ENCODE data around the gene E2F6. TPM values are rescaled to one million over a fixed set of nuclear protein-coding genes. Genes with fewer than 3 reads are reported as not detected.

Gene E2F6
- total and polyA plus RNA-seq, 9 of the 15 experiments (the other 6 are each of a cell fraction or from before 2014, with no cell fraction given) = 13.6 to 33.9 (median 26.1) TPM

DNA sequence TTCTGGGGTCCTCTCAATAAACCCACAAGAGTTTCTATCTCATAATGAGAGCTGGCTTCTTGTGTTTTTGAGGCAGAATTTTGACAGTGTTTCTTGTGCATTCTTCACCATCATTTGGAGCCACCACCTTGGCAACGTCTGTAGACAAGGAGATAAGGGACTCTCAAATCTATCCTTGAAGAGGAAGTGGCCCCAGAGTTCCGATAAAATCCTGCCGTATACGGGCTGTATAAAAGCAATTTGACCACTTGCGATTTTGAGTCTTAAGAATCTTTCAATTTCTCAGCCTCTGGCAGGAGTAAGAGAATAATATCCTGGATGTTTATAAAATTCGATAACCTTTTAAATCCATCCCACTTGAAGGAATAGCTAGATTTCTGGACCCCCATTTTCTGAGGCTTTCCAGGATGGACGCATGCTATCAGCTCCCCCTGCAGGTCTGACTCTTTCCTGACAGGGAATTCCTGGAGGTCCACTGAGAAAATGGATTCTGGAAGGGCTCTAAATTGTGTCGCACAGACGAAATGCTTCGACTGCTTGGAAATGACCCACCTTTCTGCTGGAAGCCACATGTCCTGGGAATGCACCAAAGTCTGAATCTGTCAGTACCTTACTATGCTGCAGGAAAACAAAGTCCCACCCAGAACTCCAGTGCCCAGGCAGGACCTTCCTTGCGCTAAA lies 54.1 kb downstream of the E2F6 start (continued):
- TF ChIP-seq SP2 (IDR thresholded peaks at IDR 0.05; ENCODE audit: extremely low read depth, low read depth, low read length, poor library complexity, severe bottlenecking) (no peak), RAD51 (IDR thresholded peaks at IDR 0.05; ENCODE audit: borderline replicate concordance, low read depth) (no peak), CAMTA2 (CRISPR knock-in tag; conservative IDR thresholded peaks at IDR 0.05) (no peak), NFRKB (IDR thresholded peaks at IDR 0.05; ENCODE audit: low read depth) (no peak), U2AF2 (optimal IDR thresholded peaks at IDR 0.05; ENCODE audit: low read depth, low read length) (no peak), CXXC5 (CRISPR knock-in tag; IDR thresholded peaks at IDR 0.05) (peak; percentile 40; the same call in 1 of the 2 replicates), TCF3 (CRISPR knock-in tag; IDR thresholded peaks at IDR 0.05) (peak; percentile 29; the same call in 1 of the 2 replicates), JUNB (CRISPR knock-in tag; conservative IDR thresholded peaks at IDR 0.05) (no peak), SMC3 (conservative IDR thresholded peaks at IDR 0.05; ENCODE audit: insufficient read depth, low read depth, low read length) (peak; percentile 68; the same call in 1 of the 2 replicates), SPI1 (IDR thresholded peaks at IDR 0.05; ENCODE audit: borderline replicate concordance, low read depth, low read length) (peak; percentile 95), NRF1 (conservative IDR thresholded peaks at IDR 0.05 in 1 of 2, IDR thresholded peaks at IDR 0.05 in 1 of 2) (no peak), ZNF143 (CRISPR knock-in tag; IDR thresholded peaks at IDR 0.05) (no peak), CBFA2T3 (IDR thresholded peaks at IDR 0.05) (peak; percentile 41), NFIC (IDR thresholded peaks at IDR 0.05) (peak; percentile 21; the same call in 1 of the 2 replicates), TFAM (CRISPR knock-in tag; conservative IDR thresholded peaks at IDR 0.05) (no peak), CTBP1 (IDR thresholded peaks at IDR 0.05; ENCODE audit: borderline replicate concordance) (peak; percentile 89), XRCC5 (IDR thresholded peaks at IDR 0.05; ENCODE audit: low read depth, low read length) (no peak), ZZZ3 (IDR thresholded peaks at IDR 0.05) (no peak), SMAD3 (CRISPR knock-in tag; conservative IDR thresholded peaks at IDR 0.05) (no peak)
- TF ChIP-seq, protein P1, sequence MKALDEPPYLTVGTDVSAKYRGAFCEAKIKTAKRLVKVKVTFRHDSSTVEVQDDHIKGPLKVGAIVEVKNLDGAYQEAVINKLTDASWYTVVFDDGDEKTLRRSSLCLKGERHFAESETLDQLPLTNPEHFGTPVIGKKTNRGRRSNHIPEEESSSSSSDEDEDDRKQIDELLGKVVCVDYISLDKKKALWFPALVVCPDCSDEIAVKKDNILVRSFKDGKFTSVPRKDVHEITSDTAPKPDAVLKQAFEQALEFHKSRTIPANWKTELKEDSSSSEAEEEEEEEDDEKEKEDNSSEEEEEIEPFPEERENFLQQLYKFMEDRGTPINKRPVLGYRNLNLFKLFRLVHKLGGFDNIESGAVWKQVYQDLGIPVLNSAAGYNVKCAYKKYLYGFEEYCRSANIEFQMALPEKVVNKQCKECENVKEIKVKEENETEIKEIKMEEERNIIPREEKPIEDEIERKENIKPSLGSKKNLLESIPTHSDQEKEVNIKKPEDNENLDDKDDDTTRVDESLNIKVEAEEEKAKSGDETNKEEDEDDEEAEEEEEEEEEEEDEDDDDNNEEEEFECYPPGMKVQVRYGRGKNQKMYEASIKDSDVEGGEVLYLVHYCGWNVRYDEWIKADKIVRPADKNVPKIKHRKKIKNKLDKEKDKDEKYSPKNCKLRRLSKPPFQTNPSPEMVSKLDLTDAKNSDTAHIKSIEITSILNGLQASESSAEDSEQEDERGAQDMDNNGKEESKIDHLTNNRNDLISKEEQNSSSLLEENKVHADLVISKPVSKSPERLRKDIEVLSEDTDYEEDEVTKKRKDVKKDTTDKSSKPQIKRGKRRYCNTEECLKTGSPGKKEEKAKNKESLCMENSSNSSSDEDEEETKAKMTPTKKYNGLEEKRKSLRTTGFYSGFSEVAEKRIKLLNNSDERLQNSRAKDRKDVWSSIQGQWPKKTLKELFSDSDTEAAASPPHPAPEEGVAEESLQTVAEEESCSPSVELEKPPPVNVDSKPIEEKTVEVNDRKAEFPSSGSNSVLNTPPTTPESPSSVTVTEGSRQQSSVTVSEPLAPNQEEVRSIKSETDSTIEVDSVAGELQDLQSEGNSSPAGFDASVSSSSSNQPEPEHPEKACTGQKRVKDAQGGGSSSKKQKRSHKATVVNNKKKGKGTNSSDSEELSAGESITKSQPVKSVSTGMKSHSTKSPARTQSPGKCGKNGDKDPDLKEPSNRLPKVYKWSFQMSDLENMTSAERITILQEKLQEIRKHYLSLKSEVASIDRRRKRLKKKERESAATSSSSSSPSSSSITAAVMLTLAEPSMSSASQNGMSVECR (CRISPR knock-in tag; IDR thresholded peaks at IDR 0.05) = no peak
- TF ChIP-seq, protein P2, sequence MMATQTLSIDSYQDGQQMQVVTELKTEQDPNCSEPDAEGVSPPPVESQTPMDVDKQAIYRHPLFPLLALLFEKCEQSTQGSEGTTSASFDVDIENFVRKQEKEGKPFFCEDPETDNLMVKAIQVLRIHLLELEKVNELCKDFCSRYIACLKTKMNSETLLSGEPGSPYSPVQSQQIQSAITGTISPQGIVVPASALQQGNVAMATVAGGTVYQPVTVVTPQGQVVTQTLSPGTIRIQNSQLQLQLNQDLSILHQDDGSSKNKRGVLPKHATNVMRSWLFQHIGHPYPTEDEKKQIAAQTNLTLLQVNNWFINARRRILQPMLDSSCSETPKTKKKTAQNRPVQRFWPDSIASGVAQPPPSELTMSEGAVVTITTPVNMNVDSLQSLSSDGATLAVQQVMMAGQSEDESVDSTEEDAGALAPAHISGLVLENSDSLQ (IDR thresholded peaks at IDR 0.05) = no peak
- TF ChIP-seq, protein P3, sequence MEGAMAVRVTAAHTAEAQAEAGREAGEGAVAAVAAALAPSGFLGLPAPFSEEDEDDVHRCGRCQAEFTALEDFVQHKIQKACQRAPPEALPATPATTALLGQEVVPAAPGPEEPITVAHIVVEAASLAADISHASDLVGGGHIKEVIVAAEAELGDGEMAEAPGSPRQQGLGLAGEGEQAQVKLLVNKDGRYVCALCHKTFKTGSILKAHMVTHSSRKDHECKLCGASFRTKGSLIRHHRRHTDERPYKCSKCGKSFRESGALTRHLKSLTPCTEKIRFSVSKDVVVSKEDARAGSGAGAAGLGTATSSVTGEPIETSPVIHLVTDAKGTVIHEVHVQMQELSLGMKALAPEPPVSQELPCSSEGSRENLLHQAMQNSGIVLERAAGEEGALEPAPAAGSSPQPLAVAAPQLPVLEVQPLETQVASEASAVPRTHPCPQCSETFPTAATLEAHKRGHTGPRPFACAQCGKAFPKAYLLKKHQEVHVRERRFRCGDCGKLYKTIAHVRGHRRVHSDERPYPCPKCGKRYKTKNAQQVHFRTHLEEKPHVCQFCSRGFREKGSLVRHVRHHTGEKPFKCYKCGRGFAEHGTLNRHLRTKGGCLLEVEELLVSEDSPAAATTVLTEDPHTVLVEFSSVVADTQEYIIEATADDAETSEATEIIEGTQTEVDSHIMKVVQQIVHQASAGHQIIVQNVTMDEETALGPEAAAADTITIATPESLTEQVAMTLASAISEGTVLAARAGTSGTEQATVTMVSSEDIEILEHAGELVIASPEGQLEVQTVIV (CRISPR knock-in tag; IDR thresholded peaks at IDR 0.05; ENCODE audit: borderline replicate concordance) = no peak

Data from K562 (cell line).